GM19193 (cell line): ENCODE data around the gene CLEC3B.

Source experiments
- POLR2A ChIP-seq: IDR thresholded peaks from 4 replicates; pipeline ENCODE4 v1.6.1; 2011; ENCODE audit not compliant: insufficient read depth, insufficient read length; ENCODE audit errors: extremely low read depth

Gene CLEC3B

DNA sequence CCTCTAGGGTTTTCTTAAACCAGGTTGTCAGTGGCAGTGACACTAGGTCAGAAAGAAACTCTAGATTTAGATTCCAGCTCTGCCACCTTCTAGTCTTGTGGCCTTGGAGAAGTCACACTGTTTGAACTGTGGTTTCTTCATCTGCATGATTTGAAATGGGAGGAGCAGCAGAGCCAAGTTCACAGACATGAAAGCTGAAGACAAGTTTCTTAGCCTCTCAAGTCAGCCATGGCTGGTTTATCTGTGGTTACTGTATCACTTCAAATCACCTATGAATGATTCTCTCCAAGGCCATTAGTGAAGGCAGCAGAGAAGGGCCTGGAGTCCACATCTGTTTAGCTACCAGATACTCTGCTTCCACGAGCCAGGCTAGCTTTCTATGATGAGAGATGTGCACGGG is 15.6 kb downstream of the CLEC3B start:
- TF ChIP-seq POLR2A: no peak

- no peak for TF ChIP-seq POLR2A
Observed at GRCh38 chr3:45042162-45042561, 16.1 kb downstream of the CLEC3B start.

- no peak for TF ChIP-seq POLR2A
Observed at GRCh38 chr3:45043728-45044299, 17.7 kb downstream of the CLEC3B start.

DNA sequence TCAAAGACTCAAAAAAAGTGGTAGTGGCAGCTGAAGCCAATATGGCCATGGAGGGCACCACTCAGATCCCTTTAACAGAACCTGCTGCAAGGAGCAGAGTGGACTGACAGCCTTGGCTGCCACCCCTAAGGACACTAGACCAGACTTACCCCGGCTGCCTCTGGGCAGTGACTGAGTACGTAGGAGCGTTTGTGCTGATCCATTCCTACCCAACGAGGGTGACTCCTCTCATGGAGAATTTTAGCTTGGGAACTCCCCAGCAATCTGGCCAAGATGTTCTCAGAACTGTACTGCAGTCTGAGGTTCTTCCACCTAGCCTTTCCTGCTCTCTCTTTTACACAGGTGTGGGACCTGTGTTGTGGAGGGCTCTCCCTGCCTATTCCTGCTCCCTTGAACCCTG is 22.1 kb downstream of the CLEC3B start:
- TF ChIP-seq POLR2A: no peak

DNA sequence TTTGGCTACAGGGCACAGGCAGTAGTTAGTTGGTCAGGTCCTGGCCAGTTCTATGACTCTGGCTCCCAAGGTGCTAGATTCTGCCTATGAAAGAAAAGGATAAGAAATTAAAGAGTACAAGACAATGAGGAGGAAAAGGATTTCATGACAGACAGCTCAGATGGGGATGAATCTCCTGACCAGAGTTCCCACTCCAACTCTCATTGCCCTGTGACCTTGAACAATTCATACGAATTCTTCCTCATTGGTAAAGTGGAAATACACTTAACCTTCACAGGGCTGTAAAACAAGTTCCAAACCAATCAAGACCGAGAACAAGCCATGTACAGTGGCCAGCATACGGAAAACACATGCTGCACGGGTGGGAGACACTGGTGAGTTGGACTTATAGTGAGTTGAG is 23.7 kb downstream of the CLEC3B start:
- TF ChIP-seq POLR2A: no peak

DNA sequence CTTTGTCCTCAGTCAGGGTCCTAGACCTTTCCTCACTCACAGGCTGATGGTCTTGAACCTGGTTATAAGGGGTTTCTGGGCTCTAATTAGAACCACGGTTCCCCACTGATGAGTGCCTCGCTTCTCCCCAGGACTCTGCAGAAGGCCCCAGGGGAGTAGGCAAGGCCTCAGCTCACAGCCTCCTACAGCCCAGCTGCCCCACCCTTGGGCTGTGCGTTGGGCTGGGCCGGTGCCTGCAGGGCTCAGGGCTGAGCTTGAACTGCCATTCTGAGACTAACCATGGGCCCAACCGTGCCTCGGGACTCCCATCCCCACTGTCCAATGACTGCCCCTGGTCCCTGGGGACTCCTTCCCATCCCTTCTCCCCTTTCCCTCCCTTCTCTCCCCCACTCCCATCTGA is 25.6 kb downstream of the CLEC3B start:
- no peak for TF ChIP-seq POLR2A

DNA sequence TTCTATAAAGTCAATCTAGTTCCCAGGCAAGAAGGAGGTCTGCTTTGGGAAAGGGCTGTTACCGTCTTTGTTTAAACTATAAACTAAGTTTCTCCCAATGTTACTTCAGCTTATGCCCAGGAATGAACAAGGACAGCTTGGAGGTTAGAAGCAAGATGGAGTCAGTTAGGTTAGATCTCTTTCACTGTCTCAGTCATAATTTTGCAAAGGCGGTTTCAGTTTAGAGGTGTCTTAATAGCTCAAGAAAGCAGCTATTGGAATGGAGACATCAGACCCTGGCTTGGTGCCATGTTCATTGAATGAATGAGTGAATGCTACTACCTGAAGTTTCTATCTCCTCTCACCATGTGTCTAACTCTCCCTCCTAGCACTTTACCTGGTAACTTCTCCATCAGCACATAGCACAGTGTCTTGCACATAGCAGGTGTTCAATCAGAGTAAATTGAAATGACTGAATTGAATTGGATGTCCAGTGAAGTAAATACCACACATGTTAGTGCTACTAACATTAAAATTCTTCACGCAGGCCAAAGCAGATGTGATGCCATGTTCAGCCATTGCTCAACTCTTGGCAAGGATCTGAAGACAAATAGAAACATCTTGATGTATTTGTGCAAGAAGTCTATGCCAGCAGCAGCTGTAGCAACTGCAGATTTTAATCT is 28.2 kb downstream of the CLEC3B start:
- TF ChIP-seq POLR2A: no peak

DNA sequence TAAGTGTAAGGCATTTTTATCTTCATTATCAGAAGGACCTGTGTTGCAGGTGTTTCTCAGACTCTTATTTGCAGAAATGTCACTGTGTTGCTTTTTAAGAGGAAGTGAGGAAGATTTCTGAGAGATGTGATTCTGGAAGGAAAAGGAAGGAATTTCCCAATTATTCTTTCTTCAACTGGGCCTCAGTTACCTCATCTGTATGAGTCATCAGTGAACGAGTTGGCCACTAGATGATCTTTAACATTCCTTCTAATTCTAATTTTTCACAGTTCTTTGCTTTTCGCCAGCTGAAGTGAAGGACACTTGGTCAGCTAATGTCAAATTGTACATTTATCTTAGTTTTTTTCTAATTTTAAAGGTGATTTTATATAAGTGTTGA is 28.9 kb downstream of the CLEC3B start:
- no peak for TF ChIP-seq POLR2A

DNA sequence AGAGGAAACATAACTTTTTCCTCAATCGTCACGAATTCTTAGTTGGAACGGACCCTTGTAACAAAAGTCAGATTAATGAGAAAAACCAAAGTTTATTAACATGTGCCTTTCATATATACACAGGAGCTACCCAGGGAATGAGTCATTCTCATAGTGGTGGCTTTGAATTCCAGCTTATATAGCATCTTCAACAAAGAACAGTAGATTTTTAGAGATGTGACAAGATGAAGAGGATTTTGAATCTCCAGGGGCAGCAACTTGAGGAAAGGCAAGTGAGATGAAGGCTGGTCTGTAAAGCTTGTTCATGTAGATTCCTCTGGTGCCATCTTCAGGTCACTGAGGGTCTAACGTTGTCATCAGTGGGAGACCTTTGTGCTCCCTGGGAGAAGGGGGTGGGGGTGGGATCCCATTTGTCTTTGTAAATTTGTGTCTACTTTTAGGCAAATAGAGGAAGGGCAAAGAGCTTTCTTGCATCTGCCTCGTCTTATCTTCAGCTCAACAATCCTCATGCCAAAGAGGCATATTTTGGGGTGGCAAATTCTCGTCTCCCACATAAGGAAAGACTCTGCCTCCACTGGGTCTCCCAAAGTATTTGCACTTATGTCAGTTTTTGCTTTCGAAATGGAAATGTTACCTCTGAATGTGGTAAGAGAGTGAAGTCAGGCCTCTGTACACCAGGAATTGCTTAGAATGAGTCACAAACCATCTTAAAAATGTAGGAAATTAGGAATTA is 29.5 kb downstream of the CLEC3B start:
- TF ChIP-seq POLR2A: no peak

- TF ChIP-seq POLR2A: no peak
Observed at GRCh38 chr3:45056608-45057301, 30.7 kb downstream of the CLEC3B start.

DNA sequence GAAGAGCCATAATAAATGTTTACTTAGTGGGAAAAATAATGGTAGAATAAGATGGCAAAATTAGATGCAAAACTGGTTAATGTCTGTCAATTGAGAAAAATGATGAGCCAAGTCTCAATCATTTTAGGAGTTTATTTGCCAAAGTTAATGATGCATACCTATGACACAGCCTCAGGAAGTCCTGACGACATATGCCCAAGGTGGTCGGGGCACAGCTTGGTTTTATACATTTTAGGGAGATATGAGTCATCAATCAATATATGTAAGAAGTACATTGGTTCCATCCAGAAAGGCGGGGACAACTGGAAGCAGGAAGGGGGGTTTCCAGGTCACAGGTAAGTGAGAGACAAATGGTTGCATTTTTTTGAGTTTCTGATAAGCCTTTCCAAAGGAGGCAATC is 31.5 kb downstream of the CLEC3B start:
- TF ChIP-seq POLR2A: no peak

DNA sequence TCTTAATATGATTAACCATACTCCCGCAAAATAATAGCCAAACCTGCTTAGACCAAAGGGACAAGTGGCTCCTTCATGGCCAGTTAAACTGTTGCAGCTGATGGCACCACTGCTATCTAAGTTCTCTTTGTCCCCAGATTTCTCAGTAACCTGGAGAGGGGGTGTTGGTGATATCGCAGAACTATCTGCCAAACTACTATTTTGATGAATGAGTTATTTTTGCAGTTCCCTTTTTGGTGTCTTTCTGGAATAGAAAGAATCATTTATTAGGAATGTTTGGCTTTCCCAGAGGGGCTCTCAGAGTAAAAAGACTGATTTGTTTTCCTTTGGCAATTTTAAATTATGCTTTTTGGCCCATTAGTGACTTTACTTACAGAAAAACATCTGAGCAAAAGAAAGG is 33.0 kb downstream of the CLEC3B start:
- no peak for TF ChIP-seq POLR2A

DNA sequence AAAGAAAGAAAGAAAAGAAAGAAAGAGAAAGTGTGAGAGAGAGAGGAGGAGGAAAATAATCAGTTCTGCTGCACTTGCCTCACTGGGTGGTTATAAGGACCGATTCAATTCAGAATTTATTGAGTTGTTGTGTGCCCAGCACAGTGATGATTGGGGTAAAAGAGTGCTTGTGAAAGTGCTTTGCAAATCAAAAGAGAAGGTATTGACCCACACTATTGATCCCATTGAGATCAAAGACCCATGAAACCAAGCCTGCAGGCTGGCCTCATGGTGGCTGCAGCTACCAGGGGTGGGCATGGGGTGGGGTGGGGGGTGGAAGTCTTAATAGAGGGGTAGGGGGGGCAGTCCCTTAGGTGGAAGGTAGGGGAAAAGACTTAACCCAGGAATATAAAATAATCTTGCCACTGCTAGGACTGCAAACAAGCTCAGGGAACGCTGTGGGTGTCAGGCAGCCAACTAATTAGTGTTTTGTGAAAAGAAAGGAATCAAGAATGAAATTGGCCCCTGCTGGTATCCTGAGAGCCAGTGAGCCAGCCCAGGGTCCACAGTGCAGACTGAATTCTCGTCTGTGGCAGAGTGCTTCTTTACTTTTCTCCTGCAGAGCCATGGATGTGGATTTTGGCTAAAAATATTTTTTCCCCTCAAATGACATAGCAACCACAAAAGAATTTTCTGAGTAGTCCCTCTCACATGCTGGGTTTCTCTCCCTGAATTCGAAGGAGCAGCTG is 34.2 kb downstream of the CLEC3B start:
- TF ChIP-seq POLR2A: no peak

DNA sequence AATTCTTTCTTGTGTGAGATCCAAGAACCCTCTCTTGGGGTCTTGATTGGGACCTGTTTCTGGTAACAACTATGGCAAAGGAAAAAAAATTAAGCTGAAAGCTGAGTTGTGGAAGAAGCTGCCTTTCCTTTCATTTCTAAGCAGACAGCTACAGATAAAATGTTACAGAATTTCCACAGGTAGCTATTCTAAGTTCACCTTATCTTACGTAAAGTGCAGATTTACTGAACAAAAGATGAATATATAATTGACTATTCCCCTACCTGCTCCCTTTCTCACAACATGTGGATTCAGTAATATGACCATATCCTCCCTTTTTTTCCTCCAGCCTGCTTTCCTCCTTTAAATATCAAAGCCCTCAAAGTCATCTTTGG is 36.6 kb downstream of the CLEC3B start:
- no peak for TF ChIP-seq POLR2A
